GM19351 (cell line): ENCODE measurements around the gene NECAB2.

ENCODE experiments used
- ATAC-seq: cut with Tn5 transposase; IDR thresholded peaks from one replicate; pipeline ENCODE4 v1.9.1; 2021; ENCODE audit warnings: mild to moderate bottlenecking, moderate library complexity; ENCODE audit not compliant: unreplicated experiment

Gene NECAB2

DNA sequence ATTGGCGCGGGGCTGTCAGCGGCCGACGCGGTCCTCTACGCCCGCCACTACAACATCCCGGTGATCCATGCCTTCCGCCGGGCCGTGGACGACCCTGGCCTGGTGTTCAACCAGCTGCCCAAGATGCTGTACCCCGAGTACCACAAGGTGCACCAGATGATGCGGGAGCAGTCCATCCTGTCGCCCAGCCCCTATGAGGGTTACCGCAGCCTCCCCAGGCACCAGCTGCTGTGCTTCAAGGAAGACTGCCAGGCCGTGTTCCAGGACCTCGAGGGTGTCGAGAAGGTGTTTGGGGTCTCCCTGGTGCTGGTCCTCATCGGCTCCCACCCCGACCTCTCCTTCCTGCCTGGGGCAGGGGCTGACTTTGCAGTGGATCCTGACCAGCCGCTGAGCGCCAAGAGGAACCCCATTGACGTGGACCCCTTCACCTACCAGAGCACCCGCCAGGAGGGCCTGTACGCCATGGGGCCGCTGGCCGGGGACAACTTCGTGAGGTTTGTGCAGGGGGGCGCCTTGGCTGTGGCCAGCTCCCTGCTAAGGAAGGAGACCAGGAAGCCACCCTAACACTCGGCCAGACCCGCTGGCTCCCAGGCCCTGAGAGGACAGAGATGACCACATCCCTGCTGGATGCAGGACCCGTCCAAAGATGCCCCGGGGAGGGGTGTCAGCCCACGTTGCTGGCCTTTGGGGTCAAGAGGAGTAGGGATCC is 2.4 kb upstream of the NECAB2 start:
- ATAC-seq = no peak

- no peak for ATAC-seq
These were observed 1.8 kb upstream of the NECAB2 start for GRCh38 chr16:83966153-83966696.

DNA sequence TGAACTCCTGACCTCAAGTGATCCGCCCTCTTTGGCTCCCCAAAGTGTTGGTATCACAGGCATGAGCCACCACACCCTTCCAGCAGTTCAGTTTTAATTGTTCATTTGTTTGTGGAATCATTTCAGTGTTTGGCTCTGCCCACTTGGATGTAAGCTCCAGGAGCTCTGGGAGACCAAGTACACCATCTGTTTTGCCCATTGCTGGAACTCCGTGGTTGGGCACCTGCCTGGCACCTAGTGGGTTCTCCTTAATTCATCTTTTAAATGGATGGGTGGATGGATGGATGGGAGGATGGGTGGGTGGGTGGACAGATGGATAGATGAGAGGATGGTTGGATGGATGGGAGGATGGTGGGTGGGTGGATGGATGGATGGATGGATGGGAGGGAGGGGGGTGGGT is 953 bp upstream of the NECAB2 start:
- ATAC-seq = no peak

DNA sequence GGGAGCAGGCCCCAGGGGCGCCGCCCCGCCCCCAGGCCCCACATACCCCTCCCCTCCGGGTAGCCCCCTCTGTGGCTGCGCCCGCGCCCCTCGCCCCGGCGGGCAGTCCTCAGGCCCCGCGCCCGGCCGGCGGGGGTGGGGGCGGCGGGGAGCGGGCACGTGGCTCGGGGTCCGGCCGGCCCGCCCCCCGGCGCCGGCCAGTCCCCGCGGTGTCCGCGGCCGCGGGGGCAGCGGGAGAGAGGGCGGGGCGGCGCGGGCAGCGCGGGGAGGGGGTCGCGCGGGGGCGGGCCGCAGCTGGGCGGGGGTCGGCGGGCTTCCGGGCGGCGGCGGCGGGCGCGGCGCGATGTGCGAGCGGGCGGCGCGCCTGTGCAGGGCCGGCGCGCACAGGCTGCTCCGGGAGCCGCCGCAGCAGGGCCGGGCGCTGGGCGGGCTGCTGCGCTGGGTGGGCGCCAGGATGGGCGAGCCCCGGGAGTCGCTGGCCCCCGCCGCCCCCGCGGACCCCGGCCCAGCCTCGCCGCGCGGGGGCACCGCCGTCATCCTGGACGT is 335 bp downstream of the NECAB2 start:
- no peak for ATAC-seq

GRCh38 chr16:83968891-83969649 is 1.0 kb downstream of the NECAB2 start:
- ATAC-seq = no peak

DNA sequence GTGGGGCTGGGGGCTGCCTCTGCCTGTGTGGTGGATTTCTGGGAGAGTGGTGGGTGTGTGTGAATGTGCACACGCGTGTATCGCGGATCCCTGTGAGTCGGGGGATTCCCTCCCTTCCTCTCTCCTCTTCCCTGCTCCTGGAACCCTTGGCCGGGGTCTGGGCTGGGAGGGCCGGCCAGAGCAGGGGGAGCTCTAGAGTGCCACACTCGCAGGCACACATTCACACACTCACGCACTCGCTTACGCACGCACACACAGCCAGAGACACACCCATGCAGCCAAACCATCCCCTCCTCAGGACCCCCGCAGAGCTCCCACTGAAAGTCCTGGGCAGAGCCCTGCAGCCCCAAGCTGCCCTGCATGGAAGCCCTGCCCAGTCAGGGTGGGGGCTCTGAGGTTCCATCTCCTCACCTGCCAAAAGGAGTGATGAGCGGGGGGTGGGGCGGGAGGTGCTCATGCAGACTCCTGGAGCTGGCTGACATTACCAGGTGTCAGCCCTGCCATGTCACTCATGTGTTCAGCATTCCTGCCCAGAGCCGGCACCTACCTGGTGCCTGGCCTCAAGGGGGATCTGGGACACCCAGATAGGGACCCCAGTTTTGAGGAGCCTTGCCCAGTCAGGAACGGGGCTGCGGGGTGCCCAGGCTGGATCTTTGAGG is 1.9 kb downstream of the NECAB2 start:
- no peak for ATAC-seq

DNA sequence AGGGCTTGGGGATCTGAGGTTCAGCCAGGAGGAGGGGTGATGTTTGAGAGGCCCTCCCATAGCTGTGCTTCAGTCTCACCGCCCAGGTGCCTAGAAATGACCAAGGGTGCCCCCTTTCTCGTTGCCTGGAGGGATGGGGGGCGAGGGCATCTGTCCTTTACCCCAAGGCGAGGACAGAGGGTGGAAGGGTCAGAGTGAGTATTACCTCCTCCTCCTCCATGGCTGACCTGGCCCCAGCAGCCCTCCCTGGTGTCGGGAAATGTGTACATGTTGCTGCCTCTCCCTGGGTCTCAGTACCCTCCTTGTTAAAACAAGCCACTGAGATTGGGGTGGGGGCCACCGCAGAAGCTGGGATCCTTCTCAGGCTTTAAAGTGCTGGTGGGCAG is 2.4 kb downstream of the NECAB2 start:
- no peak for ATAC-seq

DNA sequence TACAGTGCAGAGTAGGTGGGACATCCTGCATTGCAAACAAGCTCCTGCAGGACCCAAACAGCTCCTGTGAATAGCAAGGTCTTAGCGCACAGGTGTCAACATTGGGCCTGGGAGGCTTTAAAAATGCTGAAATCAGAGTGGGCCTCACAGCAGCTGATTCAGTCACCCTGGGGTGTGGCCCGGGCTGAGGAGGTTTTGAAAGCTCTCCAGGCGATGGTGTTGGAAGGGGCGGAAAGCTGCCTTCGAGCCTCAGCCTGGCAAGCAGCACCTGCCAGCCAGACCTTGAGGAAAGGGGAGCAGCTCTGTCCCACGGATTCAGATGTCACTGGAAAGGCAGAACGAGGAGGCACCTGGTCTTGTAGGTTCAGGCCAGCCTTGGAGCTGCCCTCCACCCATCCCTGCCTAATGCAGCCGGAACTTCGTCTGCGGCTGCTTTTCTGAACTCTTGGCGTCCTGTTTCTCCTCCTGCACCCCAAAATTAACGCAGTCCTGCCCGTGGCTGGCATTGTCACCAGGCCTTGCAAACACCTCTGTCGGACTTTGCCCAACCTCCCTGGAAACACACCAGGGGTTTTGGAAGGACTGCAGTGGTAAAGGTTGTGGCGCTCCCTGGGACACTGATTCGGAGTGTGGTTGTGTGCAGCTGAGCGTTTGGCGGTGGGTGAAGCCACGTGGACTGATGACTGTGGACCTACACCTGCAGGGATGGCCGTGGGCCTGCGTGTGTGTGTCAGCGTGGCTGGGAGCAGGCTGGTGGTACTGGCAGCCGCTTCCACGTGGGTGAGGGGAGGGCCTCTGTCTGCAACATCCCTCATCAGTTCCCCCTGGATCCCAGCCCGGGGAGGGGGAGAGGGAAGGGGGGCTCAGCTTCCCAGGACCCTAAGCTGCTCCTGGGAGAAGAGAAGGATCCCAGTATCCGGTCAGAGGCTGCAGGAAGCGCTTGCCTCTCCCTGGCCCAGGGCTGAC is 3.4 kb downstream of the NECAB2 start:
- no peak for ATAC-seq

DNA sequence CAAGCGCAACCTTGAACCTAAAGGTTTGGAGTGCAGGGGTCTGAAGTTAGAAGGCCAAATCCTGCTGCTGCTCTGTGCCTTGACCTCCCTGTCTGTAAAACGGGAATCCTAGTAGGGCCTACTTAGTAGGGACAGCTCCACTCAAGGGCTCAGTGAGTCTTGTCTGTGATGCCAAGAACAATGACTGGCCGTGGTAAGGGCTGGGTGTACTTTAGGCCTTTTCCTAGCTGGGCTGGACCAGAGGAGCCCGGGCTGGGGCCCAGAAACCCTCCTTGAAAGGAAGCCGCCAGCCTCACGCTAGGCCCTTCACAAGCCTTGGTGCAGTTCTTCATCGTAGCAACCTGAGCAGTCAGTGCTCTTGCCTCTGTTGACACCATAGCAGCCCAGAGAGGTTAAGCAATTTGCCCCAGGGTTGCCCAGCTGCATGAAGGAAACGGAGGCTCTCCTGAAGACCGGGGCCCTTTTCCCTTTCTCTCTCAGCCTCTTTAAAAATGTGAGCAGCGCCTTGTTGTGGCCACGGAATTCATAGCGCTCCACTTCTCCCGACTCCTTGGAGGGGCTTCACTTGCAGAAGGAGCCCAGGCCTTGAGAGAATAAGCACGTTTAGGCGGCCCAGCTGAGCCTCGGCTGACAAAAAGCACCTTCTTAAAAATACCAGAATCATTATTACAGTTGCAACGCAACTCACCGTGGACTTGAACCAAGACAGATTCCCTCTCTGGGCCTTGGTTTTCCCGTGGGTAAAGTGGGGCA is 4.4 kb downstream of the NECAB2 start:
- ATAC-seq = no peak

DNA sequence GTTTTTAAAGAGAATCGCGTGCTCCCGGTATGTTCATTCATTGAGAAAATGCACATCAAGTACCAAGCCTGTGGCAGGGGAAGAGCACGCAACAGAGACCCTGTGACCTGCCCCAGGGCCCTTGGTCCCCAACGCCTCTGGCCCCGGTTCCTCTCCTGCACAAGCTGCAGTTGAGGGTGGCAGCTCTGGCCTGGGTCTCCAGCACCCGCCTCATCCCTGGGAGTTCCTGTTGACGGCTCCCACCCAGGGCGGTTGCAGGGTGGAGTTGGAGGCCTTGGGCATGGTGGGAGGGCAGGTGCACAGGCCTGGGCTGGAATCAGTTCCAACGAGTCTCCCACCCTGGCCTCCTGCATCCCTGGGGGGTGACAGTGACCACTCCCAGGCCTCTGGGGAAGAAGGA is 5.0 kb downstream of the NECAB2 start:
- ATAC-seq = no peak

GRCh38 chr16:83973581-83974385 is 5.7 kb downstream of the NECAB2 start:
- ATAC-seq = no peak

GRCh38 chr16:83974475-83974874 is 6.4 kb downstream of the NECAB2 start:
- no peak for ATAC-seq

DNA sequence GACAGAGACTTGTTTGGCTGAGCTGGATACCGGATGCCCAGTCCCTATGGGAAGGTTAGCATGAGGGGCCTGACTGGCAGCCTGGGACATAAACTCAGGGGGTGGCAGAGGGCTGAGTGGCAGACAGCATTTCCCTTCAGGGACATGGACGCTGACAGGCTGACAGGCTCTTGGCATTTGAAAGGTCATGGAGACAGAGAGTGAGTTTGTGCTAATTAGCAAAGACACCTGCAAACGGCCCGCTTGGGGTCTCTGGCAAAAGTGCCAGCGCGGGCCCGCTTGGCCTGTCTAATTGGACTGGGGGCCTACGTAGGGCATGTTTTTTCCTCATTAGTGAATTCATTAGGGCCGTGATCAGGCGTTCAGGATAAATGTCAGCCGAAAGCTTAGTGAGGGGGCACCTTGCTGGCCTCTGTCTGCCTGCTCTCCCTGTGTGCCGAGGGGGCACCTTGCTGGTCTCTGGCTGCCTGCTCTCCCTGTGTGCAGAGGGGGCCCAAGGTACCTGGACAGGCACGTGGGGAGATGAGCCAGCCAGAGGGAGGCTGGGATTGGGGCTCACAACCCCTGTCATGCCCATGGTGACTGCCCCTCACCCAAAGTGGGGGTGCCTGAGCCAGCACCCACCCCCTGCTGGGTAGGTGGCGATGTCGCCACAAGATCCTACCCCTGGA is 7.7 kb downstream of the NECAB2 start:
- ATAC-seq = no peak

DNA sequence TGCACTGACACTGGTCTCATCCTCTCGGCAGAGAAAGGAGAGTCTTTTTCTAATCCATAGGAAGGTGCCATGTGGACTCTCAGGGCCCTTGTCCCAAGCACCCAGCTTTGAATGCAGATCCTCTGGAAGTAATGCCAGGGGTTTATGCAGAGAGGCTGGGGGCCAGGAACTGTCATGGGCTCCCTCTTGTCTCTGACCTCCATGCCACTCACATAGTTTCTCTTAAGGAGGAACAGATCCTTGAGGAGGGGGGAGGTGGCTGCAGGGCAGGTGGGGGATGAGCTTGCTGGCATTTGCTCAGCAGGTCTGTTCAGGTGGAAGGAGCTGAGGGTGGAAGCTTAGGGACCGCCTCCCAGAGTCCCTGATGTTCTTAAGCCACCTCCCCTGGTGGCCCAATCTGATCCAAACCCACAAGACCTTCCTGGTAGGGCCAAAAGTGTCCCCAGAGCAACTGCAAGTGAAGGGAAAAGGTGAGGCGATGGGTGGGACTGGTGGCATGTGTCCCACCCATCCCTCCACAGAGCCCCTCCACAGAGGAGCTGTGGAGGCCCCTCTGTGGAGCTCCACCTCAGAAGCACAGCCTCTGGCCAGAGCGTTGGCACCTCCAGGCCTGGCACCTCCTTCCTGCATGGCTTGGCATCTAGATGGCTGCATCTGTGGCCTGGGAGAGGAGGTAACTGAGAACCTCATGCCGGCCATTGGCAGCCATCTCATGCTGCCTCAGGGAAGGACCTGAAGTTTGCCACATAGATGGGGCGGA is 9.2 kb downstream of the NECAB2 start:
- ATAC-seq = no peak

- ATAC-seq = no peak
These were observed 10.4 kb downstream of the NECAB2 start for GRCh38 chr16:83978401-83978904.

- ATAC-seq = no peak
These were observed 11.4 kb downstream of the NECAB2 start for GRCh38 chr16:83979441-83979840.

- no peak for ATAC-seq
These were observed 12.8 kb downstream of the NECAB2 start for GRCh38 chr16:83980794-83981193.
